CD14-positive monocyte (primary cell): ENCODE data around the gene TOLLIP. TPM values are rescaled to one million over a fixed set of nuclear protein-coding genes. Genes with fewer than 3 reads are reported as not detected.

Experiments
- DNase-seq, 3 donors: peaks; one replicate each; pipeline ENCODE4 v3.0.0-alpha.2; 2011 to 2022
- H2AFZ ChIP-seq: 2 replicates; pipeline ENCODE4 v1.6.0; 2012; ENCODE audit warnings: mild to moderate bottlenecking, low read depth, low read length, inconsistent platforms; ENCODE audit not compliant: insufficient read depth, poor library complexity, severe bottlenecking
- H3K27ac ChIP-seq, 2 donors: 1 replicate in 1 of 2; 2 replicates in 1 of 2; pipeline ENCODE4 v1.5.1; 2012 to 2013; ENCODE audit warnings: low read length in 2 of 2, control low read depth in 1 of 2, inconsistent platforms in 1 of 2, low read depth in 1 of 2, mild to moderate bottlenecking in 1 of 2
- H3K27me3 ChIP-seq, 2 donors: one replicate each; pipeline versions ENCODE4 v1.6.0 to v1.6.1; 2011 to 2013; ENCODE audit warnings: low read length in 2 of 2; ENCODE audit not compliant: control insufficient read depth in 2 of 2, insufficient read depth in 2 of 2
- H3K36me3 ChIP-seq, 2 donors: replicated peaks in 1 of 2; 1 replicate in 1 of 2; 2 replicates in 1 of 2; pipeline versions ENCODE4 v1.5.1 to v1.6.1; 2012 to 2013; ENCODE audit warnings: low read length in 2 of 2, control low read depth in 1 of 2, inconsistent platforms in 1 of 2, mild to moderate bottlenecking in 1 of 2; ENCODE audit not compliant: insufficient read depth in 2 of 2, control insufficient read depth in 1 of 2
- H3K4me1 ChIP-seq, 2 donors: 1 replicate in 1 of 2; 2 replicates in 1 of 2; pipeline versions ENCODE4 v1.5.1 to v1.6.1; 2012 to 2013; ENCODE audit warnings: low read length in 2 of 2, control low read depth in 1 of 2, inconsistent platforms in 1 of 2, mild to moderate bottlenecking in 1 of 2, moderate library complexity in 1 of 2; ENCODE audit not compliant: insufficient read depth in 2 of 2, control insufficient read depth in 1 of 2
- H3K4me2 ChIP-seq: replicated peaks from 2 replicates; pipeline ENCODE3; 2012; ENCODE audit warnings: low read length, moderate library complexity, mild to moderate bottlenecking; ENCODE audit not compliant: poor library complexity, severe bottlenecking; ENCODE audit errors: extremely low read depth
- H3K4me3 ChIP-seq, 3 experiments: fragments of 200-600 bp in 1 of 3; sonication (generic) in 1 of 3; replicated peaks in 1 of 3; 1 replicate in 2 of 3; 2 replicates in 1 of 3; pipeline ENCODE4 v1.5.1; 2011 to 2013; ENCODE audit warnings: low read length in 3 of 3, mild to moderate bottlenecking in 3 of 3, control low read depth in 2 of 3, low read depth in 2 of 3, inconsistent platforms in 1 of 3, moderate library complexity in 1 of 3
- H3K79me2 ChIP-seq: 2 replicates; pipeline ENCODE4 v1.6.0; 2012; ENCODE audit warnings: mild to moderate bottlenecking, control low read depth, inconsistent platforms, low read length, moderate library complexity; ENCODE audit not compliant: insufficient read depth
- H3K9ac ChIP-seq: 2 replicates; pipeline ENCODE4 v1.6.0; 2017; ENCODE audit warnings: low read length, mild to moderate bottlenecking; ENCODE audit not compliant: insufficient read depth, poor library complexity, severe bottlenecking
- H3K9me3 ChIP-seq, 2 donors: replicated peaks in 1 of 2; 1 replicate in 1 of 2; 2 replicates in 1 of 2; pipeline versions ENCODE4 v1.5.1 to v1.6.1; 2012 to 2013; ENCODE audit warnings: low read length in 2 of 2, control low read depth in 1 of 2; ENCODE audit not compliant: control insufficient read depth in 1 of 2, insufficient read depth in 1 of 2
- H4K20me1 ChIP-seq: 2 replicates; pipeline ENCODE4 v1.6.0; 2012; ENCODE audit warnings: mild to moderate bottlenecking, low read length, control low read depth, moderate library complexity; ENCODE audit not compliant: insufficient read depth
- H3K27ac Mint-ChIP-seq, 7 donors: one replicate each; pipeline ENCODE4 v1.8.0; 2020; ENCODE audit warnings: mild to moderate bottlenecking in 7 of 7, mixed read lengths in 7 of 7, moderate library complexity in 6 of 7, inconsistent platforms in 2 of 7
- H3K27me3 Mint-ChIP-seq, 3 donors: one replicate each; pipeline ENCODE4 v1.8.0; 2021 to 2022; ENCODE audit warnings: low read depth in 3 of 3, mild to moderate bottlenecking in 3 of 3, mixed read lengths in 3 of 3, moderate library complexity in 3 of 3, inconsistent platforms in 1 of 3
- H3K36me3 Mint-ChIP-seq, 2 donors: one replicate each; pipeline ENCODE4 v1.8.0; 2020; ENCODE audit warnings: mixed read lengths in 2 of 2, inconsistent platforms in 1 of 2, mild to moderate bottlenecking in 1 of 2
- H3K4me1 Mint-ChIP-seq: one replicate; pipeline ENCODE4 v1.8.0; 2020; ENCODE audit warnings: mild to moderate bottlenecking, mixed read lengths
- H3K4me3 Mint-ChIP-seq, 2 donors: one replicate each; pipeline ENCODE4 v1.8.0; 2020; ENCODE audit warnings: mild to moderate bottlenecking in 2 of 2, mixed read lengths in 2 of 2, moderate library complexity in 1 of 2
- H3K9me3 Mint-ChIP-seq, 7 donors: one replicate each; pipeline ENCODE4 v1.8.0; 2020 to 2022; ENCODE audit warnings: mixed read lengths in 7 of 7, mild to moderate bottlenecking in 6 of 7, moderate library complexity in 6 of 7, inconsistent platforms in 2 of 7
- CTCF ChIP-seq: fragments of 200-600 bp; IDR thresholded peaks from one replicate; pipeline ENCODE4 v1.8.0; 2022; ENCODE audit warnings: antibody characterized with exemption, mild to moderate bottlenecking
- WGBS: methylation state at CpG from one replicate; pipeline ENCODE4 v1.1.5; 2013; ENCODE audit warnings: missing lambda C conversion rate; ENCODE audit not compliant: insufficient coverage; 5-methylcytosine and 5-hydroxymethylcytosine counted together
- intact Hi-C, 2 donors: fragments of 100-400 bp; cut with micrococcal nuclease; formaldehyde crosslinking; loops; one replicate each; pipeline versions ENCODE4 v1.15.0 to v1.15.1; 2023
- polyA plus RNA-seq, 3 donors: library from polyadenylated mRNA; depleted of rRNA in 1 of 3; unstranded in 2 of 3; stranded (reverse) in 1 of 3; fragments of 300-500 nt in 2 of 3; fragments of >200 nt in 1 of 3; fragmentation: Illumina TruSeq in 2 of 3; gene quantifications; 1 replicate in 2 of 3; 2 replicates in 1 of 3; pipeline ENCODE4 v1.2.3, GENCODE V29; 2012 to 2021

Gene TOLLIP
- polyA plus RNA-seq, 3 donors: 67.9 to 72.1 (median 71.7) TPM

GRCh38 chr11:1228921-1229451 lies 80.4 kb downstream of the TOLLIP start:
- Histone ChIP-seq H3K4me3 (no peak overlapping the region), H3K36me3 (no peaks in the 10 kb centered on the region), H3K27me3 (no peaks in the 10 kb centered on the region), H2AFZ (no peak overlapping the region), H3K27ac (no peak overlapping the region), H3K9me3 (no peaks in the 10 kb centered on the region), H3K9ac (no peak overlapping the region), H3K4me1 (no peaks in the 10 kb centered on the region), H4K20me1 (no peaks in the 10 kb centered on the region), H3K4me2 (no peak overlapping the region), H3K79me2 (no peaks in the 10 kb centered on the region)
- H3K9me3 Mint-ChIP-seq: no peaks in the 10 kb centered on the region
- peaks cover 0 to 9% (median 5%) of the 10 kb centered on the region in 3 donors for H3K27me3 Mint-ChIP-seq
- H3K36me3 Mint-ChIP-seq: no peaks in the 10 kb centered on the region
- H3K4me1 Mint-ChIP-seq: no peaks in the 10 kb centered on the region
- no peak overlapping the region for H3K27ac Mint-ChIP-seq
- no peak overlapping the region for H3K4me3 Mint-ChIP-seq
- intact Hi-C loops: no loop called here
- 84% methylated on average over 16 of the region's 18 CpGs for WGBS
- no peak for TF ChIP-seq CTCF
- no peak for DNase-seq

GRCh38 chr11:1228101-1228821 lies 81.2 kb downstream of the TOLLIP start:
- Mint-ChIP-seq H3K4me3 (no peak overlapping the region), H3K9me3 (no peaks in the 10 kb centered on the region), H3K36me3 (no peaks in the 10 kb centered on the region), H3K4me1 (no peaks in the 10 kb centered on the region), H3K27ac (no peak overlapping the region), H3K27me3 (peaks cover 0 to 9% (median 5%) of the 10 kb centered on the region in 3 donors)
- Histone ChIP-seq H3K27me3 (no peaks in the 10 kb centered on the region), H3K36me3 (no peaks in the 10 kb centered on the region), H3K4me2 (no peak overlapping the region), H3K79me2 (no peaks in the 10 kb centered on the region), H3K4me3 (no peak overlapping the region), H3K4me1 (no peaks in the 10 kb centered on the region), H3K27ac (no peak overlapping the region), H2AFZ (no peak overlapping the region), H3K9ac (no peak overlapping the region), H3K9me3 (no peaks in the 10 kb centered on the region), H4K20me1 (no peaks in the 10 kb centered on the region)
- intact Hi-C loops: no loop called here
- 88% methylated on average over 24 of the region's 31 CpGs for WGBS
- no peak for TF ChIP-seq CTCF
- DNase-seq: no peak
